Epithelial cell of proximal tubule (primary cell): ENCODE results near the gene CXorf49. TPM values are rescaled to one million over a fixed set of nuclear protein-coding genes. Genes with fewer than 3 reads are reported as not detected.
"Not testable (repeated sequence)": the region's sequence is repeated elsewhere in the genome, so short reads cannot be mapped to it uniquely, and the experiment has no call there.

Source experiments
- DNase-seq: peaks from one replicate; pipeline ENCODE4 v3.0.0-alpha.2; 2011; ENCODE audit warnings: low read depth
- H3K4me3 ChIP-seq: 2 replicates; pipeline ENCODE4 v1.5.1; 2011; ENCODE audit warnings: low read depth, mild to moderate bottlenecking, low read length
- total RNA-seq: library from RNA; depleted of rRNA; stranded (reverse); fragments of >200 nt; gene quantifications from 2 replicates; pipeline ENCODE4 v1.2.3, GENCODE V29; 2015

CXorf49 gene
- total RNA-seq: 15.4 and 70.9 TPM in 2 replicates

- H3K4me3 ChIP-seq, DNase-seq: not testable (repeated sequence)
These were observed at the start of gene CXorf49 for GRCh38 chrX:71718185-71718584. Gene CXorf49, minus strand, starts transcription at chrX:71718285. Its CDS starts 134 bp downstream, at chrX:71718151.

DNA sequence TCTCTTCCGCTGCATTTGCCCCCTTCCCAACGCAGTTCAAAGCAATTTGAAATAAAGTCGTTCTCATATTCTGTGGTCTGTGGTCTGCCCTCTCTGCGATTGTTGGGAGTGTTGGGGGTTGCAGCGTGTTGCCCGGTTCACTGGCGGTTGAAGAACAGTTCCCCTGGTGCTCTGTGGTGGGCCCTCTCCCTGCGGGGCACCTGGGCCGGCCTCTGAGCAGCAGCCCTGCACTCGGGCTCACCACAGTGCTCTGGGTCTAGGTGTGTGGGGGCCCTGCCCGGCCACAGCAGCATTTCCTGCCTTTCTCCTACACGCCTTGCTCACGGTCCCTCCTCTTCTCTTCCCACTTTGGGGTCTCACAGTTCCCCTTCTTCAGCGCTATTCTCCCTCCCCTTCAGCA, 49.0 kb upstream of the CXorf49 start:
- DNase-seq, H3K4me3 ChIP-seq: not testable (repeated sequence)

DNA sequence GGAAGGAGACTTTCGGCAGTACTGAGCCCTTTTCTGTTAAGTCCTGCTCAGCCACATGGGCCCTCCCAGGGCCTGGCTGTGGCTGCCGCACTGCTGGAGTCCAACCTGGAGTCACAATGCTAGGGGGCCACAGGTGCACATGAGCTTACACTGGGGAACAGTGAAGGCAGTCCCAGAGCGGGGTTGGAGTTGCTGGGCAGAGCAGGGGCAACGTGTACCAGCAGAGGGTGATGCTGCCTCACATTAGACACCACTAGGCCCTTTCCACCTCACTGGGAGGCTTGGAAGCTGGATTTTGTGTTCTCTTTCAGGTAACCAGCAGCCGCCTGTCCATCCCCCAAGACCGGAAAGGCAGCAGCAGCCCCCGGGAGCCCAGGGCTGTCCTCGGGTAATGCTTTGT, 47.5 kb upstream of the CXorf49 start:
- DNase-seq, H3K4me3 ChIP-seq: not testable (repeated sequence)

- not testable (repeated sequence) for H3K4me3 ChIP-seq, DNase-seq
These were observed 46.7 kb upstream of the CXorf49 start for GRCh38 chrX:71764832-71765231.

- DNase-seq, H3K4me3 ChIP-seq: not testable (repeated sequence)
These were observed 45.0 kb upstream of the CXorf49 start, which contains the start of gene CXorf49B for GRCh38 chrX:71763049-71763448. Gene CXorf49B, plus strand, starts transcription at chrX:71763349. Its CDS starts 75 bp downstream, at chrX:71763424.

DNA sequence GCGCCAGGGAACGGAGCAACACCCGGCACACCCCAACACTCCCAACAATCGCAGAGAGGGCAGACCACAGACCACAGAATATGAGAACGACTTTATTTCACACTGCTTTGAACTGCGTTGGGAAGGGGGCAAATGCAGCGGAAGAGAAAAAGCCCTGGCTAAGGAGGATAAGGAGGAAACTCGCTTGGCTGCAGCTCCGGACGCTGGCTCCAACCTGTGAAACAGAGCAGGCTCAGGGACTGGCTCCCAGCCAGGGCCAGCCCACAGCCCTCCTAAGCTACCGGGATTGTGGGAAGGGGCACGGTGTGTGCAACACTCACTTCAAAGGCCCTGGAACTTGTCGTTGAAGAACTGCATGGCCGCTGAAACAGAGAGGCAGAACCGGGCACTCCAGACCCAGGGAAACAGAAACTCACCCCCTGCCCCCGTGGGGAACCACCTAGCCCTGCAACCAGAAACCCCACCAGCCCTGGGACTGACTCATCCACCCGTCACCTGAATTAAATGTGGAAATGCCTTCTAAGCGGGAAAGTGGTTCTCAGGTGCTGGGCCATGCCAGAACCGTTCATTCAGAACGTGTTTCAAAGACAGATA, 42.7 kb upstream of the CXorf49 start:
- not testable (repeated sequence) for DNase-seq, H3K4me3 ChIP-seq

DNA sequence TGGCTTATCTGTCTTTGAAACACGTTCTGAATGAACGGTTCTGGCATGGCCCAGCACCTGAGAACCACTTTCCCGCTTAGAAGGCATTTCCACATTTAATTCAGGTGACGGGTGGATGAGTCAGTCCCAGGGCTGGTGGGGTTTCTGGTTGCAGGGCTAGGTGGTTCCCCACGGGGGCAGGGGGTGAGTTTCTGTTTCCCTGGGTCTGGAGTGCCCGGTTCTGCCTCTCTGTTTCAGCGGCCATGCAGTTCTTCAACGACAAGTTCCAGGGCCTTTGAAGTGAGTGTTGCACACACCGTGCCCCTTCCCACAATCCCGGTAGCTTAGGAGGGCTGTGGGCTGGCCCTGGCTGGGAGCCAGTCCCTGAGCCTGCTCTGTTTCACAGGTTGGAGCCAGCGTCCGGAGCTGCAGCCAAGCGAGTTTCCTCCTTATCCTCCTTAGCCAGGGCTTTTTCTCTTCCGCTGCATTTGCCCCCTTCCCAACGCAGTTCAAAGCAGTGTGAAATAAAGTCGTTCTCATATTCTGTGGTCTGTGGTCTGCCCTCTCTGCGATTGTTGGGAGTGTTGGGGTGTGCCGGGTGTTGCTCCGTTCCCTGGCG, 2.3 kb upstream of the CXorf49 start:
- not testable (repeated sequence) for DNase-seq, H3K4me3 ChIP-seq

GRCh38 chrX:71719195-71719594, 1.1 kb upstream of the CXorf49 start:
- not testable (repeated sequence) for DNase-seq, H3K4me3 ChIP-seq

DNA sequence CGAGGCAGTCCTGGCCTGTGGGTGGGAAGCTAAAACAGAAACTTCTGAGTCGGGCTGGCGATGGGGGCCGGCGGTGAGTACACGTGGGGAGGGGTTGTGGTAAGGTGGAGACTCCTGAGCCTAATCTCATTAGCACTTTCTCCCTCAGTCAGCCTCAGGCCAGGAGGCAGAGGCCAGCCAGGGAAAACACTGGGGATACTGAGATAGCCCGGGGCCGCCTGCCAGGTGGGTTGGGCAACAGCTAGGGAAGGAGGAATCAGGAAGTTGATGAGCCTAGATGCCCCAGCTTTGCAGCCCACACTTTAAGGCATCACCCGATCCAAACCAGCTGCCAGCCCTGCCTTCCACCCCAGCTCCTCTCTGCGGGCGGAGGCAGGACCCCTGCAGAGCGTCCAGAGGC, 1.8 kb downstream of the CXorf49 start:
- not testable (repeated sequence) for H3K4me3 ChIP-seq, DNase-seq

DNA sequence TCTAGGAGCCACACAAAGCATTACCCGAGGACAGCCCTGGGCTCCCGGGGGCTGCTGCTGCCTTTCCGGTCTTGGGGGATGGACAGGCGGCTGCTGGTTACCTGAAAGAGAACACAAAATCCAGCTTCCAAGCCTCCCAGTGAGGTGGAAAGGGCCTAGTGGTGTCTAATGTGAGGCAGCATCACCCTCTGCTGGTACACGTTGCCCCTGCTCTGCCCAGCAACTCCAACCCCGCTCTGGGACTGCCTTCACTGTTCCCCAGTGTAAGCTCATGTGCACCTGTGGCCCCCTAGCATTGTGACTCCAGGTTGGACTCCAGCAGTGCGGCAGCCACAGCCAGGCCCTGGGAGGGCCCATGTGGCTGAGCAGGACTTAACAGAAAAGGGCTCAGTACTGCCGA, 2.5 kb downstream of the CXorf49 start:
- not testable (repeated sequence) for H3K4me3 ChIP-seq, DNase-seq

GRCh38 chrX:71714064-71714463, 4.0 kb downstream of the CXorf49 start:
- DNase-seq, H3K4me3 ChIP-seq: not testable (repeated sequence)

GRCh38 chrX:71702853-71703252, 15.2 kb downstream of the CXorf49 start:
- not testable (repeated sequence) for DNase-seq, H3K4me3 ChIP-seq

DNA sequence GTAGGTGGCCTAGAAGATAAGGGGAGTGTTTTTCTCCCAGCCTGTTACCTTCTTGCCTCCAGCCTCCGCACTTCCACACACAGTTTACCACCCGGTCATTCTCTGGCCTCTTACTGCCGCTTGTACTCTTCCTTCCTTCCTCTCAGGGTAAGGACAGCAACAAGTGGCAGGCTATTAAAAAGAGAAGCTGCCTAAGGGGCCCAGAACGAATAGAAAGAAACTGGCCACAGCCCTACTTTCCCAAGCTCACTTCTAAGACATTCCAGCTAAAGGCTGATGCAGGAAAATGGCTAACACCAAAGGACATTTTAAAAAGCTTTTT, 19.1 kb downstream of the CXorf49 start:
- H3K4me3 ChIP-seq, DNase-seq: not testable (repeated sequence)

- H3K4me3 ChIP-seq, DNase-seq: not testable (repeated sequence)
These were observed 19.6 kb downstream of the CXorf49 start for GRCh38 chrX:71698299-71699022.

GRCh38 chrX:71697466-71698298, 20.4 kb downstream of the CXorf49 start:
- DNase-seq, H3K4me3 ChIP-seq: not testable (repeated sequence)

GRCh38 chrX:71696641-71697465, 21.2 kb downstream of the CXorf49 start:
- not testable (repeated sequence) for DNase-seq

More at GRCh38 chrX:71696641-71697465, 21.2 kb downstream of the CXorf49 start:
- not testable (repeated sequence) for H3K4me3 ChIP-seq
